HG03378 (cell line): ENCODE results near the gene NRXN3.
"Not testable (repeated sequence)": the region's sequence is repeated elsewhere in the genome, so short reads cannot be mapped to it uniquely, and the experiment has no call there.

Experiments
- ATAC-seq: cut with Tn5 transposase; IDR thresholded peaks from one replicate; pipeline ENCODE4 v1.9.1; 2021; ENCODE audit warnings: mild to moderate bottlenecking, moderate library complexity; ENCODE audit not compliant: unreplicated experiment

The NRXN3 gene

DNA sequence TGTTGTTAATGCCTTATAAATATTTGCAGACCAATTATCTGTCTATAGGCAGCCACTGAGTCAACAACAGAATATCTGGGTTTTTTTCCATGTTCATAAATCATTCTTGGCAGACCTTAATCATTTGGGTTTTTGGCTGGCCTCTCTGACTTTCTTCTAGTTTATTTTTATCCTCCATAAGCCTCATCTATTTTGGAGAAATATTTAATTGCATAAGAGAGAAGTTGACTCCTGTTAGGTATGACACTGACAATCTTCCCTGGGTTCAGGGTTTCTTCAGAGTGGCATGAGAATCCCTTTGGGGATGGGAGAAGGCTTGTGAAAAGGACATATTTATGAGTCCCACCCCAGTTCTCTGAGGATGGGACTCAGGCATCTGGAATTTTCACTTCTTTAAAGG lies 299.8 kb downstream of the NRXN3 start:
- ATAC-seq = no peak

DNA sequence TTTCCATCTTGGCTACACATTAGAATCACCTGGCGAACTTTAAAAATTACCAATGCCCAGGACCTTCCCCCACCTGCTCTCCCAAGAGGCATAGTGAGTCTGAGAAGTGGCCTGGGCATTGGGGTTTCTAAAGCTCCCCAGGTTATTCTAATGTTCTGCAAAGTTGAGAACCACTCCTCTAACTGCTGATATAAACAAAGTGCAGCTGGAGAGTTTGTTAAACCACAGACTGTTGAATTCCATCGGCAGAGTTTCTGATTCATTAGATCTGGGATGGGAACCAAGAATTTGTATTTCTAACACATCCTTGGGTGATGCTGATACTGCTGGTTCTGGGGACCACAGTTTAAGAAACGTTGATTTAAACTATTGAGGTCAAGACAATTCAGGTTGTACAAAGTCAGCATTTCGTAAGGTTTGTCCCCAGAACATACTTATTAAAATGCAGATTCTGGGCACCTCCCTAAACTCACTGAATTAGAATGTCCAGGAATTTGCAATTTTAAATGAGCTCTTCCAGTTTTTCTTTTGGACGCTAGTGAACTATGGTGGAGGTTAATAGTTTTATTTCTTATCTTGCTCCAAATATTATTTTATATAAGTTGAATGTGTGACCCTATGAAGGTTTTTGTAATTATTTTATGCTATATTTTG lies 309.1 kb downstream of the NRXN3 start:
- ATAC-seq = no peak

DNA sequence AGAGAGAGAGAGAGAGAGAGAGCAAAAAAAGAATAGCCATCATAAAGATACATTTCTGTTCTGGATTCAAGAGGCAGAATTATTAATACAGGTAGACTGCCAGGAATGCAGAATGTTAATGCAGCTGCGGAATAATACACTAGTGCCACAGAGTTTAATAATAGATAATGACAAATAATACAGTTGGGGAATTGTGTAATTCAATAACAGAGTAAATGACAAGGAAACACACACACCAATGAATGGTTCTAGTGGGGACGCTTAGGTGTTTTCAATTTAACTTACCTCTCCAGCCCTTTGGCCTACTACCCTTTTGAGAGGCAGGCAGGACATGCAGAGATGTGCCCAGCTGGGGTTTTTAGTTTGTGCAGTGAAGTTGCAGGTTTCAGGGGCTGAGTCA lies 313.9 kb downstream of the NRXN3 start:
- no peak for ATAC-seq

DNA sequence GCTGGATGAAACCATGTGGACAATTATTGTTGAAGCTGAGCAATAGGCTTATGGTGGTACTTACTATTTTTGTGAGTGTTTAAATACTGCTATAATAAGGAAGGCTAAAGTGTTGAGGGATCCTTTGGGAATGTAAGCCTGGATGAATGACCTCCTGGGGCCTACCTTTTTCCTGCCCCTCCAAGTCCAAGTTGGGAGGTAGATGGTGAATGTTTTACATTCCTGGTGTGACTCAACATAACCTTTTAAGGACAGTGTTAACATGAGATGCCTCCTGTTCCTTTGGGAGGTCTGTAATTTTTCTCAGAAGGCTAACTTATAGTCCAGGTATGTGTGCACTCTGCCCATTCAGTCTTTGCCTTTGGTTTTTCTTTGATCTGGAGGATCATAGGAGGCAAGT lies 315.9 kb downstream of the NRXN3 start:
- no peak for ATAC-seq

DNA sequence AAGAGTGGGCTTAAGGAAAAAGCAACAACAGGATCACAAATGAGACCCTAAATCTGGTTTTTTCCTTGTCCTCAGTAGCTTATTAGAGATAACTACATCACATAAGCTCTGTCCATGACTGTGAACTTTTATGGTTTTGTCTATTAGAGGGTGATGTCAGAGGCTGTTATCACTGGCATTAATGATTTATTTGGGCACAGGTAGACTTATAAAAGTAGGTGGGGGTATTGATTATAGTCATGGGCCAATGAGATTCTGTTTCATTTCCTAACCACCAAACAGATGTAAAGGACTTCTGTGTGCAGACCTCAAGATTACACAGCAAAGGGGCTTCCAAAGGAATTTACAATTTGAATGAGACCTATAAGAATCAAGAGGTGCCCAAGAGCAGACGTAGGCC lies 316.4 kb downstream of the NRXN3 start:
- no peak for ATAC-seq

DNA sequence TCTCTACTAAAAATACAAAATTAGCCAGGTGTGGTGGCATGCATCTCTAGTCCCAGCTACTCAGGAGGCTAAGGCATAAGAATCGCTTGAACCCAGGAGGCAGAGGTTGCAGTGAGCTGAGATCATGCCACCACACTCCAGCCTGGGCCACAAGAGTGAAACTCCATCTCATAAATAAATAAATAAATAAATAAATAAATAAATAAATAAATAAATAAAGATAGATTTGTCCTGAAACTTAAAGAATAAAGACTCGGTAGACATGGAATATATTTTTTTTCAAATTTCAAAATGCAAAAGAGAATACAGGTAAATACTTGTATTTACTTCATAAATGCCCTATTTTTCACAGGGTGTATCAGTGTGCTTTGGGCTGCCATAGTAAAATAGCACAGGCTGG lies 317.4 kb downstream of the NRXN3 start:
- not testable (repeated sequence) for ATAC-seq

DNA sequence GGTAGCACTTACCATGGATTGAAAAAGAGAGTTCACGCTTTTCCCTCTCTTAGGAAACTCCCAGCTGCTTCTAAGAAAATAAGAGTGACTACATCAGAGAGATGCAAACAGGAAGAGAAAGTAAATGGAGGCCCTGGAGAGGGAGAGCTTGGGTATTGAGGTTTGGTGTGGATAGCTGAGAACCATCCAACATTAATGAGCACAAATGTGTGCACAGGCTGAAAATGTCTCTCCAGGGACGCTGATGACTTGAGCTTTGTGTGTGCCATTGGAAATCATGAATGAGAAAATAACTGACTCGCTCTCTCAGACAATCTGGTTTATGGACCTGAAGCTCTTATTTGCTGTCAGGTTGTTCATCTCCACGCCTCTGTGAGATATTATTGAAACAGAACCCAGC lies 318.8 kb downstream of the NRXN3 start:
- no peak for ATAC-seq

DNA sequence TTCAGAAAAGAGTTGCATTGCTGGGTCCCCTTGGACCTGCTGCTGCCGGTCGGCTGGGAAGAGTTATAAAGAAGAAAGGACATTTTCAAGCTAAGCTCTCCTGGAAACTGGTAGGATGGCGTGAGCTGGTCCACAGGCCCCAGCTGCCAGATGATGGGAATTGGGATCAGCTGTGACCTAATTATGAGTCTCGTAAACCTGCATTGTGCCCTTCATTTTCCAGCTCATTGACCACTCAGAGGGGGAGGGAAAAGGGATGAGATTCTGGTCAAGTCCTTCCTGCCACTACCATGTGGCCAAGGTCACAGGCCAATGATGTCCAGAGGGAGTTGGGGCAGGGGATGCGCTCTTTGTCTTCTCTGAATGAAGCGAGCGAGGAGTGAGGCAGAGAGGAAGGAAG lies 320.9 kb downstream of the NRXN3 start:
- ATAC-seq = no peak

DNA sequence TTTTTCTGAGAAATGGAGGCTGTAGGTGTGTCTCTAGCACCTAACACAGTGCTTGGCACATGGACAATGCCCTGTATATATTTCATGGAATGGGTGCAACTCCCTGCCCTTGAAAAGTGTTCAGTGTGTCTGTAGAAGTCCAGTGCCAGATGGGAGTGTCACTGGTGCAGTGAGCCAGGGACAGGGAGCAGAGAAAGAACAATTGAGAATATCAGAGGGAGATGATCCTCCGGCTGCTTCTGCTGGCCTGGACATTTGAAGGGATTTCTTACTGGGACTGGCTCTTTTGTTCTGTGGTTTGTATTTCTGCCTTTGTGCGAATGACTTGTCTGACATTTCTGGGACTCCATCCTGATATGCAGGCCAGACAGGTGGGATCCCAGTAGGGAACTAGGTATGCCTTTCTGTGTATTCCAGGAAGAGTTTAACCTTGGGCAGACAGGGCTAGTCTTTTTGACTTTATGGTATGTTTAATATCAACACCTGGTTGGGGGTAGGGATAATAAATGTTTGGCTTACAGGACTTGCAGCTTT lies 328.0 kb downstream of the NRXN3 start:
- no peak for ATAC-seq

DNA sequence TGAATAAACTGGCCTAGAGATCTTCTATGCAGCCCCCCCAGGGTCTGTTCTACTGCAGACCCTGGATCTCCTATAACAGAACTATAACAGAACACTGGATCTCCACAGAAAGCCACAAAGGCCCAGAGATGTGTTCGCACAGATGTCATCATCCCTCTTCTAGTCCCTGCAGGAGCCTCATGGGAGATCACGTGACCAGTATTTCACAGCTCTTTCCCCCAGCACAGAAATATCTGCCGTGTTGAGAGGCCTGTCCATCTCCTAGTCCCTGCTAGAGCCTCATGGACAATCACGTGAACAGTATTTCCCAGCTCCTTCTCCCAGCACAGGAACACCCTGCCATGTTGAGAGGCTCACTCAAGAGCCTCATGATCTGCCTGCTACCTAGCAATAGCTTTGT lies 331.7 kb downstream of the NRXN3 start:
- no peak for ATAC-seq

DNA sequence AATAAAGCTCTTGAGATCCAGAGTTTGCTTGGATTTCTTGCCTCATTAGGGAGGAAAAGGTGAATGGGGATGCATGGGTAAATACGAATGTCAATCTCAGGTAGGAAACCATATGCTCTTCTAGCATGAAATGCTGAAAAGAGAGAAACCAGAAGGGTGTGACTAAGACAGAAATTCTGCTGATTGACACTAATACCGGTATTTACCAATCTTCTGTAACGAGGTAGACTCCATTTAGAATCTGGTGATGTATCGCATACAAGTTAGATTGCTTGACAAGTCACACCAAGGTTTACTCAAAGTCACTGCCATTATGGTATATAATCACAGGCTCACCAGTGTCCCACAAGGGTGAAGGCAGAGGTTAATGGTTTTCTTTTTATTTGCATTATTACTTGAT lies 337.9 kb downstream of the NRXN3 start:
- no peak for ATAC-seq

DNA sequence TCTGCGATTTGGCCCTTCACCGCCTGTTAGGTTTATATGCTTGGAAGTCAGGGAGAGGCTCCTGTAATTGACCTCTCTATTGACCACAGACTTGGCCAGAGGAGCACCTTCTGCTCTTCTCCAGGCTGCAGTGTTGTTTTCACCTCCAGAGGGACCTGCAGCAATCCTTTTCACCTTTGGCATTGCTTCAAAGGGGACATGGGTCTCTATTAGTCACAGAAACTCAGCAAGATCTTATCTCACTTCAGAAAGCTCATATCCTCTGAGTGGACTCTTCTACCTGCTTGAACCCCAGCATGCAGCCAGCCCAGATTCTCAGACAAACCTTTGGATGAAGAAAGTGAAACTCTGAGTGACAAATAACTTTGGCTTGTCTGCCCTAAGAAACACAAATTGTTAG lies 339.3 kb downstream of the NRXN3 start:
- no peak for ATAC-seq

DNA sequence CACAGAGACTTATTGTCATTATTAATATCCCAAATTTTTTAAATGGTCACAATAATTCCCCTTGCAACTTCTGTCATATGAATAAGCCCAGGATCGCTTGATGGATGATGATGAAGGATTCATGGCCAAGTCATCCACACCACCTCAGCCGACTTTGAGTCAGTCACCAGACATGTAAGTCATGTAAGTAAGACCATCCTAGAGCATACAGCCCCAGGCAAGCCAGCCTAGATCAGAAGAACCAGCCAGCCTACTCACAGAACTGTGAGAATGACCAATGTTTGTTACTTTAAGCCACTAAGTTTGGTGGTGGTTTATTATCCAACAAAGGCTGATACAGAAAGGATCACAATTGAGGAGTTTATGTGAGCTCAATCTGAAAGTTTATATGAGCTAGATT lies 341.8 kb downstream of the NRXN3 start:
- ATAC-seq = no peak

DNA sequence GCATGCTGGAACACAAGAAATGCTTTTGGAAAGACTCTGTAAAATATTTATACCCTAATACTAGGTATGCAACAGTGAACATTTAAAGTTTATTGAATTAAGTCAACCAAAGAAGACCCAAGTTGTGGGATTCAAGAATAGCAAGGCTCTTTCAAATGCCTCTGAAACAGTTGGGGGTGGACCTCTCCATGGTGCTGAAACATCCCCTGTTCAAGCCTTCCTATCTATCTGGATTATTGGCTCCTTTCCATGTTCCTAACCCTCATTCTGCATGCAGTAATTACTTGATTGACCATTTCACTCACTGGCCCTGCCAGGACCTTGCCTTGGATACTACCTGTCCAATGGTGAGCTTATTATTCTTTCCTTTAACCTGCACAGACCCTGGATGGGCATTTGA lies 349.7 kb downstream of the NRXN3 start:
- no peak for ATAC-seq

DNA sequence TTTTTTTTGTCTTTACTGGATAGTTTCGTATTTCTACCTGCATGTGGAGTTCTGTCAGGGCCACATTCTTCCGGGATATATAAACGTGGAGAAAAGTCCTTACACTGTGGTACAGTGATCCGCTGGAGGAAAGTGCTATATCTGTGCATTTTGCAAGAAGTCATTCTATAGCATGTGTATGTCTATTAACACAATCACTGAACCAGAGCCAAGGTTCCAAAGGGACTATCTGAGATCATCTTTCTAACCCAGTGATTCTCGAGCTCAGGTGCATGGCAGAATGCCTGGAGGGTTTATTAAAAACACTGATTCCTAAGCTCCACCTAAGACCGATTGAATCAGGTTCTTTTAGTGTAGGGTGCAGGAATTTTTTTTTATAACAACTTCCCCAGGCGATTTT lies 354.0 kb downstream of the NRXN3 start:
- no peak for ATAC-seq

DNA sequence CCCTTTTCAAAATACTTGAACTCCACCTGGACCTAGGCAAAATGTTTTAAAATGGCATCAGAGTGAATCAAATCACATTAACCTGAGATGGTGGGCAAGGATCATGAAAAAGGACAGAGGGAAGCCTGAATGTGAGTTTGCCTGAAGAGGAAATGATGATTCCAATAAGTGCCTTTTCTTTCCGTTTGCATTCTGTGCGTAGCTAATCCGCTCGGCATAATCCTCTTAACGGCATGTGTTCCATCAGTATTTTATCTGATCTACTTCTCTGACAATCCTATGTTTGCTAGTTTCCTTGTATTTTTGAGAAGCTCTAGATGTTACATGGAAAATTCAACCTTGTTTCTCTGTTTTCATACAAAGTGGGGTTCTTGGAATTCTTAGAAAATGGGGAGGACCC lies 354.6 kb downstream of the NRXN3 start:
- no peak for ATAC-seq

DNA sequence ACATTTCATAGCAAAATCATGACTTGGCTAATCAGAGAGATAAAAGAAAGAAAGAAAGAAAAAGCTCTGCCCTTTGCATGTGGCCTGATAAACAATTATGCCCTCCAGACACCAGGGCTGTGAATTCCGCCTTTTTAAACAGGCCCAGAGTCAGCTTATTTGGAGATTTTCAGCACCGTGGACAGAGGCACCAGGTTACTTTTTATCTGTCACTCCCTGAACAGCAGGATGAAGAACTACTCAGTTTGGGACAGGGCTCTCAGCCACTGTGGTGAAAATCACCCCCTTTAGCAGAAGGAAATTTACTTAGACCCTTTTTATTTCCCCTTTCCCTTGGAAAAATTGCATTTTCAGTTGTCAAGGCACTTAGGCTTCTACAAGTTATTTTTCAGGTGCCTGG lies 359.9 kb downstream of the NRXN3 start:
- ATAC-seq = no peak

DNA sequence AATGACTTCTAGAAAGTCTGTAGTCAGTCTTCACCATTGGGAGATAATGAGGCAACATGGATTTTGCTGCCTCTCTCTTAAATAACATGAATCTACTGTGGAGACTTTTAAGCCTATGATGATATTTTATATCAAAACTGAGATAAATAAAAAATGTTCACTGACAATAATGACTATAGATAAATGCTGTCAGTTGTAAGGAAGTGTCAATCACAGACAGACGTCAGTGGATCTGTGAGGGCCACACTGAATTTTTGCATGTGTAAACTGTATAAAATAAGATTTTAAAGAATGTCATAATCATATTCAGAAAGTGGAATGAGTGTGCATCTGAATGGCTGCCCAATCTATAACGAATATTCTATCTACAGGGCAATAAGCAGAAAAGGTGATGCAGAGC lies 364.0 kb downstream of the NRXN3 start:
- no peak for ATAC-seq

DNA sequence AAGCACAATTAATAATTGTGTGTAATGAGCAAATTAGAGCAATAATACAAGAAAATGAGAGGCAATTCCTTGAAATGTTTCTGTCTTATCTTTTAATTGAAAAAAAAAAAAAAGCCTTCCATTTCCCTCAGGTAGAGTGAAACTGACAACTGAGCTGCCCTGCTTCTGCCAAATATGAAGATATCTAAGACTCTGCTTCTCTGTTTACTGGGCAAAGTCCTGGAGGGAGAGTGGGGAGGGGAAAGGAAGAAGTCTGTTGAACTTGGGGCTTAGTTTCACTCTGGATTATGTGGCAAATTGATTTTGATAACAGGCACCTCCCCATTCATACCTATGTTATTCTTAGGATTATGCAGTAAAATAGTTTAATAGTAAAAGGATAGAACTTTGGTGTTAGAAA lies 364.9 kb downstream of the NRXN3 start:
- ATAC-seq = no peak

DNA sequence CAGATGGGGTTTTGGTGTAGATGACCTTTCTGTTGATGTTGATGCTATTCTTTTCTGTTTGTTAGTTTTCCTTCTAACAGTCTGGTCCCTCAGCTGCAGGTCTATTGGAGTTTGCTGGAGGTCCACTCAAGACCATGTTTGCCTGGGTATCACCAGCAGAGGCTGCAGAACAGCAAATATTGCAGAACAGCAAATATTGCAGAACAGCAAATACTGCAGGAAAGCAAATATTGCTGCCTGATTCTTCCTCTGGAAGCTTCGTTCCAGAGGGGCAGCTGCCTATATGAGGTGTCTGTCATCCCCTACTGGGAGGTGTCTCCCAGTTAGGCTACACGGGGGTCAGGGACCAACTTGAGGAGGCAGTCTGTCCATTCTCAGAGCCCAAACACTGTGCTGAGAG lies 371.6 kb downstream of the NRXN3 start:
- ATAC-seq = not testable (repeated sequence)

DNA sequence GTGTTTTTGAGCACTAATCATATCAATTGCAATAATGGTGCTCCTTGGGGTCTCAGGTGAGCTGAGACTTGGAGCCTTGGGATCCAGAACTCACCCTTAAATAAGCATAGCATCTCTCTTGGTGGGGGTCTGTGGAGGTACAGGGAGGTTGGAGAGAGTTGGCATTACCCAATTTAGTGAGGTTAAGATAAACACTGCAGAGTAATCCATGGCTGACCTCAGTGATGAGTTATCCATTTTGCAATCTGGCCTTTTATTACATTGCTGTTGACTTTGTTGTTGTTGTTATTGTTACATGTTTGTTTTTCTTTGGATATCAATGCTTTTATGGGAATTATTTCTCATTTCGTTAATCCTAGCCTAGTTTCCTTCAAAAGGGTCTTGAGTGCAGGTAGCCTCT lies 373.3 kb downstream of the NRXN3 start:
- ATAC-seq = no peak

DNA sequence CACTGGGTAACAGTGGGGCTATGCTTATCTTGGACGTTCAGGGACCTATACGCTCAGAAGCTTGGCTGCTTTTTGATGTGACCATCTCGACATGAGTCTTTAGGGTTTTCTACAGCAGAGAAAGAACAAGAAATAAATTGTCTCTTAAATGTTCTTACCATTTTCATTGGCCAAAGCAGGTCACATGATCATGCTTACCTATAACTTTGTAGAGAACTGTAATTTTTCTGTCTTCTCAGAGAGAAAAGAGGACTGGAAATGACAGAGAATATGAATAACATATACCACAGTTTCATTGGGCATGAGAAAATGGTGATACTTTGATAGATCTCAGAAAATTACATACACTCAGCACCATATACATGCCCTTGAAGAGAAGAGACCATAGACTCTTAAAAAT lies 390.9 kb downstream of the NRXN3 start:
- ATAC-seq = no peak
